Aorta (tissue), 5 donors: Measurements from ENCODE around the gene HS3ST2. TPM values are rescaled to one million over a fixed set of nuclear protein-coding genes. Genes with fewer than 3 reads are reported as not detected.

Source experiments
- ATAC-seq: fragments of 200-7000 bp; cut with Tn5 transposase; one replicate; pipeline ENCODE4 v1.9.1; 2022; ENCODE audit warnings: moderate library complexity; ENCODE audit not compliant: low FRiP score
- DNase-seq, 2 donors: peaks; one replicate each; pipeline ENCODE4 v3.0.0-alpha.2; 2020
- H3K27ac ChIP-seq, 2 donors: one replicate each; pipeline ENCODE4 v1.5.1; 2013; ENCODE audit warnings: low read length in 2 of 2, mild to moderate bottlenecking in 2 of 2, moderate library complexity in 2 of 2, control low read depth in 1 of 2, inconsistent platforms in 1 of 2, low read depth in 1 of 2
- H3K27me3 ChIP-seq, 2 donors: one replicate each; pipeline ENCODE4 v1.6.1; 2013; ENCODE audit warnings: control low read depth in 1 of 2, low read length in 1 of 2, mild to moderate bottlenecking in 1 of 2, moderate library complexity in 1 of 2; ENCODE audit not compliant: insufficient read depth in 2 of 2, control insufficient read depth in 1 of 2
- H3K36me3 ChIP-seq, 2 donors: one replicate each; pipeline ENCODE4 v1.6.1; 2013; ENCODE audit warnings: control low read depth in 1 of 2, low read length in 1 of 2, mild to moderate bottlenecking in 1 of 2; ENCODE audit not compliant: insufficient read depth in 2 of 2, control insufficient read depth in 1 of 2
- H3K4me1 ChIP-seq, 2 donors: one replicate each; pipeline ENCODE4 v1.6.1; 2013; ENCODE audit warnings: low read length in 2 of 2, control low read depth in 1 of 2, mild to moderate bottlenecking in 1 of 2, moderate library complexity in 1 of 2; ENCODE audit not compliant: insufficient read depth in 2 of 2, control insufficient read depth in 1 of 2
- H3K4me3 ChIP-seq, 2 donors: one replicate each; pipeline ENCODE4 v1.5.1; 2013; ENCODE audit warnings: low read length in 2 of 2, control low read depth in 1 of 2, mild to moderate bottlenecking in 1 of 2
- H3K9me3 ChIP-seq: one replicate; pipeline ENCODE4 v1.6.1; 2013; ENCODE audit warnings: mild to moderate bottlenecking, low read length; ENCODE audit not compliant: control insufficient read depth
- WGBS, 2 donors: extraction: QIAGEN DNeasy Blood & Tissue Kit; methylation state at CpG; one replicate each; pipeline ENCODE4 v1.1.7; 2013; 5-methylcytosine and 5-hydroxymethylcytosine counted together
- intact Hi-C, 2 donors: fragments of 100-400 bp; cut with DNase I; formaldehyde crosslinking; loops; one replicate each; pipeline versions ENCODE4 v1.14.2 to v1.15.0; 2022
- polyA plus RNA-seq, 2 donors: library from polyadenylated mRNA; stranded (reverse); fragments of 200-250 nt; gene quantifications; one replicate each; pipeline ENCODE4 v1.2.3, GENCODE V29; 2013
- total RNA-seq, 2 donors: library from RNA; stranded (reverse); fragmentation: NEBNext Ultra II Directional; extraction: Animal tissue kit (Norgen Biotek cat#: 25700); gene quantifications; one replicate each; pipeline ENCODE4 v1.2.1, GENCODE V29; 2021
- donor health status: healthy with polysubstance abuse.
- donor health status: Bipolar disorder and iron deficiency.
- donor health status: DM: no; HTN: no; CAD: no.
- donor health status: DM: no; HTN: no; CAD: no.
- donor health status: DM: yes; HTN: yes; CAD: no.

HS3ST2 gene
- total and polyA plus RNA-seq, 4 donors: 0.54 to 16.3 (median 8.3) TPM

- Histone ChIP-seq H3K36me3 (no peaks in the 10 kb centered on the region), H3K4me1 (no peaks in the 10 kb centered on the region), H3K4me3 (no peak overlapping the region), H3K27me3 (peaks cover 0 to 3% of the 10 kb centered on the region in 2 donors), H3K27ac (no peak overlapping the region), H3K9me3 (no peaks in the 10 kb centered on the region)
- no peak for ATAC-seq
- intact Hi-C loops: no loop called here
- 18 to 30% methylated on average over 2 of the region's 2 CpGs for WGBS, 2 donors
- DNase-seq: no peak
Observed at GRCh38 chr16:22855231-22855630, 41.3 kb downstream of the HS3ST2 start.

GRCh38 chr16:22857296-22858025 is 43.5 kb downstream of the HS3ST2 start:
- DNase-seq: no peak
- no peaks in the 10 kb centered on the region for H3K36me3 ChIP-seq
- ATAC-seq: no peak
- 73 to 77% methylated on average over 12 of the region's 12 CpGs for WGBS, 2 donors
- no peaks in the 10 kb centered on the region for H3K9me3 ChIP-seq
- H3K27ac ChIP-seq: no peak overlapping the region
- intact Hi-C loops: no loop called here
- peaks cover 0 to 3% of the 10 kb centered on the region in 2 donors for H3K27me3 ChIP-seq
- no peaks in the 10 kb centered on the region for H3K4me1 ChIP-seq
- no peak overlapping the region for H3K4me3 ChIP-seq

- no peaks in the 10 kb centered on the region for H3K9me3 ChIP-seq
- no peak overlapping the region for H3K27ac ChIP-seq
- no peaks in the 10 kb centered on the region for H3K27me3 ChIP-seq
- intact Hi-C loops: no loop called here
- no peak overlapping the region for H3K4me3 ChIP-seq
- ATAC-seq: no peak
- WGBS, 2 donors: 75 to 76% methylated on average over 4 of the region's 4 CpGs
- DNase-seq: no peak
- no peaks in the 10 kb centered on the region for H3K36me3 ChIP-seq
- H3K4me1 ChIP-seq: no peaks in the 10 kb centered on the region
Observed at GRCh38 chr16:22859925-22860324, 46.0 kb downstream of the HS3ST2 start.

GRCh38 chr16:22861580-22861979 is 47.6 kb downstream of the HS3ST2 start:
- H3K4me1 ChIP-seq: no peaks in the 10 kb centered on the region
- H3K27ac ChIP-seq: no peak overlapping the region
- DNase-seq (peak in 1 of 2 donors; percentile 52), ATAC-seq (no peak)
- no peaks in the 10 kb centered on the region for H3K27me3 ChIP-seq
- no peaks in the 10 kb centered on the region for H3K9me3 ChIP-seq
- WGBS, 2 donors: 78 to 82% methylated on average over 3 of the region's 3 CpGs
- H3K4me3 ChIP-seq: no peak overlapping the region
- intact Hi-C loops: no loop called here
- H3K36me3 ChIP-seq: no peaks in the 10 kb centered on the region

GRCh38 chr16:22862046-22862445 is 48.1 kb downstream of the HS3ST2 start:
- H3K27me3 ChIP-seq: no peaks in the 10 kb centered on the region

GRCh38 chr16:22864375-22864774 is 50.4 kb downstream of the HS3ST2 start:
- intact Hi-C loops: no loop called here
- no peak overlapping the region for H3K4me3 ChIP-seq
- no peaks in the 10 kb centered on the region for H3K4me1 ChIP-seq
- H3K27ac ChIP-seq: no peak overlapping the region
- H3K27me3 ChIP-seq: no peaks in the 10 kb centered on the region
- ATAC-seq (no peak), DNase-seq (no peak)
- H3K36me3 ChIP-seq: no peaks in the 10 kb centered on the region
- H3K9me3 ChIP-seq: no peaks in the 10 kb centered on the region

More at GRCh38 chr16:22862046-22862445, 48.1 kb downstream of the HS3ST2 start:
- ATAC-seq (no peak), DNase-seq (no peak)
- Histone ChIP-seq H3K4me3 (no peak overlapping the region), H3K27ac (no peak overlapping the region), H3K9me3 (no peaks in the 10 kb centered on the region), H3K36me3 (no peaks in the 10 kb centered on the region), H3K4me1 (no peaks in the 10 kb centered on the region)
- intact Hi-C loops: no loop called here

- Histone ChIP-seq H3K27me3 (no peaks in the 10 kb centered on the region), H3K27ac (no peak overlapping the region), H3K36me3 (no peaks in the 10 kb centered on the region), H3K4me3 (no peak overlapping the region), H3K9me3 (no peaks in the 10 kb centered on the region), H3K4me1 (no peaks in the 10 kb centered on the region)
- ATAC-seq (no peak), DNase-seq (no peak)
- 40 to 50% methylated on average over 5 of the region's 5 CpGs for WGBS, 2 donors
- intact Hi-C loops: no loop called here
Observed at GRCh38 chr16:22868593-22869224, 54.7 kb downstream of the HS3ST2 start.

GRCh38 chr16:22871861-22872260 is 57.9 kb downstream of the HS3ST2 start:
- DNase-seq (no peak), ATAC-seq (no peak)
- Histone ChIP-seq H3K4me1 (no peaks in the 10 kb centered on the region), H3K4me3 (no peak overlapping the region), H3K36me3 (no peaks in the 10 kb centered on the region), H3K27ac (no peak overlapping the region), H3K27me3 (no peaks in the 10 kb centered on the region), H3K9me3 (no peaks in the 10 kb centered on the region)
- intact Hi-C loops: no loop called here
- WGBS, 2 donors: 65 to 69% methylated on average over 4 of the region's 4 CpGs

- ATAC-seq: no peak
- DNase-seq: no peak
- intact Hi-C loops: no loop called here
- 71 to 78% methylated on average over 4 of the region's 4 CpGs for WGBS, 2 donors
- no peak overlapping the region for H3K4me3 ChIP-seq
- H3K4me1 ChIP-seq: no peaks in the 10 kb centered on the region
- no peaks in the 10 kb centered on the region for H3K9me3 ChIP-seq
- no peak overlapping the region for H3K27ac ChIP-seq
- H3K36me3 ChIP-seq: no peaks in the 10 kb centered on the region
- no peaks in the 10 kb centered on the region for H3K27me3 ChIP-seq
Observed at GRCh38 chr16:22874394-22874793, 60.4 kb downstream of the HS3ST2 start.
